Stomach (tissue), 4 donors: ENCODE measurements around the gene IL32.

Experiments used
- EP300 ChIP-seq: sonication (generic); formaldehyde crosslinking; IDR thresholded peaks from one replicate; pipeline ENCODE4 v1.6.1; 2017; ENCODE audit warnings: antibody characterized with exemption
- POLR2A ChIP-seq, 4 donors: fragments of 450-650 bp; IDR thresholded peaks; one replicate each; pipeline ENCODE4 v1.6.1; 2016; ENCODE audit warnings: antibody characterized with exemption in 4 of 4, control low read depth in 2 of 4, mild to moderate bottlenecking in 1 of 4, moderate library complexity in 1 of 4
- POLR2AphosphoS5 ChIP-seq, 3 donors: sonication (generic); formaldehyde crosslinking; IDR thresholded peaks; one replicate each; pipeline ENCODE4 v1.6.1; 2016; ENCODE audit warnings: antibody characterized with exemption in 3 of 3
- TF ChIP-seq, protein P1 (sequence below), 7 experiments: fragments of 450-650 bp in 4 of 7; fragments of 200-600 bp in 3 of 7; sonication (generic) in 3 of 7; IDR thresholded peaks; one replicate each; pipeline ENCODE4 v1.5.1; 2016 to 2019; ENCODE audit warnings: antibody characterized with exemption in 7 of 7, control low read depth in 2 of 7, mild to moderate bottlenecking in 1 of 7

DNA sequence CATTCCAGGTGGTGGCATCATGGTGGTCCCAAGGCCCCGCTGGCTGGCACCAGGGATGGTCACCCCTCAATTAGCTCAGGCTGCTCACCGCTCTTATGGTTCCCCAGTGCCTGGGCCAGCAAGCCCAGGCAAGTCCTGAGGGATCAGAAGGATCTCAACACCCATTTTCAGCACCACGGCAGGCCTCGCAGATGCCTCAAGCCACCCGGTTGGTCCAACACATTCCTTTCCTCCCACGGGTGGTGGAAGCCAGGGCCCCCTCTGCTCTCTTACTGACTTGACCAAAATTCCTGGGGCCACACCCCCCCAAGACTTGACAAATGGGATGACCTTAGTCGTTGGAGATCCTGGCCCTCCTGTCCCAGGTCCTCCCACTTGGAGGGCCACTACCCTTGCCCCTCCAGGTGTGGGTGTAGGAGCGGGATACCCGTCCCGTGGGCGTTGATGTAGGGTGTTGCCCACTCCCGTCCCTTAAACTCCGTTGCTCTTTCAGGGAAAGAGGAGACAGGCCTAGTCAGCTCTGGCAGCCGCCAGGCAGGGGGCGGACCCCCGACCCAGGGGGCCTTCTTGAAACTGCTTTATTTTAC, 52.9 kb downstream of the IL32 start:
- TF ChIP-seq, protein P1, sequence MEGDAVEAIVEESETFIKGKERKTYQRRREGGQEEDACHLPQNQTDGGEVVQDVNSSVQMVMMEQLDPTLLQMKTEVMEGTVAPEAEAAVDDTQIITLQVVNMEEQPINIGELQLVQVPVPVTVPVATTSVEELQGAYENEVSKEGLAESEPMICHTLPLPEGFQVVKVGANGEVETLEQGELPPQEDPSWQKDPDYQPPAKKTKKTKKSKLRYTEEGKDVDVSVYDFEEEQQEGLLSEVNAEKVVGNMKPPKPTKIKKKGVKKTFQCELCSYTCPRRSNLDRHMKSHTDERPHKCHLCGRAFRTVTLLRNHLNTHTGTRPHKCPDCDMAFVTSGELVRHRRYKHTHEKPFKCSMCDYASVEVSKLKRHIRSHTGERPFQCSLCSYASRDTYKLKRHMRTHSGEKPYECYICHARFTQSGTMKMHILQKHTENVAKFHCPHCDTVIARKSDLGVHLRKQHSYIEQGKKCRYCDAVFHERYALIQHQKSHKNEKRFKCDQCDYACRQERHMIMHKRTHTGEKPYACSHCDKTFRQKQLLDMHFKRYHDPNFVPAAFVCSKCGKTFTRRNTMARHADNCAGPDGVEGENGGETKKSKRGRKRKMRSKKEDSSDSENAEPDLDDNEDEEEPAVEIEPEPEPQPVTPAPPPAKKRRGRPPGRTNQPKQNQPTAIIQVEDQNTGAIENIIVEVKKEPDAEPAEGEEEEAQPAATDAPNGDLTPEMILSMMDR (IDR thresholded peaks at IDR 0.05): no peak
- no peak for TF ChIP-seq POLR2A (IDR thresholded peaks at IDR 0.05)
- no peak for TF ChIP-seq EP300
- TF ChIP-seq POLR2AphosphoS5 (IDR thresholded peaks at IDR 0.05): no peak
